Mesendoderm (in vitro differentiated cells): ENCODE data around the gene IPO5.
A peak's percentile ranks its signal among the peaks of the same experiment; 100 is the strongest.

Experiments
- DNase-seq: peaks from one replicate; pipeline ENCODE4 v3.0.0; 2013
- H2AK5ac ChIP-seq: 2 replicates; pipeline ENCODE4 v1.6.1; 2013; ENCODE audit warnings: low read length, inconsistent platforms
- H2BK120ac ChIP-seq: 2 replicates; pipeline ENCODE4 v1.6.1; 2013; ENCODE audit warnings: low read depth, mild to moderate bottlenecking, low read length, moderate library complexity, mixed read lengths
- H2BK15ac ChIP-seq: replicated peaks from 2 replicates; pipeline ENCODE4 v1.6.1; 2013; ENCODE audit warnings: low read depth, mild to moderate bottlenecking, moderate library complexity
- H2BK5ac ChIP-seq: 2 replicates; pipeline ENCODE4 v1.6.1; 2013; ENCODE audit warnings: low read length, inconsistent platforms
- H3K18ac ChIP-seq: 2 replicates; pipeline ENCODE4 v1.6.1; 2013; ENCODE audit warnings: mild to moderate bottlenecking, low read length, mixed read lengths
- H3K23ac ChIP-seq: one replicate; pipeline ENCODE4 v1.6.1; 2013; ENCODE audit warnings: low read length
- H3K27ac ChIP-seq: 2 replicates; pipeline ENCODE4 v1.5.1; 2013; ENCODE audit warnings: low read depth, mild to moderate bottlenecking, inconsistent platforms, low read length, moderate library complexity
- H3K27me3 ChIP-seq: 2 replicates; pipeline ENCODE4 v1.6.1; 2013; ENCODE audit warnings: low read length, control low read depth, mild to moderate bottlenecking, inconsistent platforms; ENCODE audit not compliant: insufficient read depth, poor library complexity
- H3K36me3 ChIP-seq: 2 replicates; pipeline ENCODE4 v1.6.1; 2013; ENCODE audit warnings: low read length, inconsistent platforms; ENCODE audit not compliant: control insufficient read depth, insufficient read depth
- H3K4ac ChIP-seq: one replicate; pipeline ENCODE4 v1.6.1; 2013; ENCODE audit warnings: low read depth, mild to moderate bottlenecking, low read length, moderate library complexity
- H3K4me1 ChIP-seq: 2 replicates; pipeline ENCODE4 v1.6.1; 2013; ENCODE audit warnings: low read depth, low read length, inconsistent platforms; ENCODE audit not compliant: control insufficient read depth
- H3K4me2 ChIP-seq: 2 replicates; pipeline ENCODE4 v1.6.1; 2013; ENCODE audit warnings: low read length
- H3K4me3 ChIP-seq: 2 replicates; pipeline ENCODE4 v1.5.1; 2013; ENCODE audit warnings: mild to moderate bottlenecking, low read length
- H3K56ac ChIP-seq: one replicate; pipeline ENCODE4 v1.6.1; 2013; ENCODE audit warnings: low read length
- H3K79me1 ChIP-seq: 2 replicates; pipeline ENCODE4 v1.6.1; 2013; ENCODE audit warnings: low read length, inconsistent platforms
- H3K79me2 ChIP-seq: 2 replicates; pipeline ENCODE4 v1.6.1; 2013; ENCODE audit warnings: mild to moderate bottlenecking, low read length; ENCODE audit not compliant: control insufficient read depth, insufficient read depth
- H3K9ac ChIP-seq: 2 replicates; pipeline ENCODE4 v1.6.1; 2013; ENCODE audit warnings: low read length, inconsistent platforms
- H4K5ac ChIP-seq: one replicate; pipeline ENCODE4 v1.6.1; 2013; ENCODE audit warnings: low read length
- H4K8ac ChIP-seq: one replicate; pipeline ENCODE4 v1.6.1; 2013; ENCODE audit warnings: low read depth, mild to moderate bottlenecking, control low read depth, low read length, moderate library complexity
- WGBS: extraction: QIAGEN DNeasy Blood & Tissue Kit; methylation state at CpG from one replicate; pipeline ENCODE4 v1.1.7; 2013; ENCODE audit warnings: low lambda C conversion rate, missing lambda C conversion rate; ENCODE audit not compliant: insufficient coverage; ENCODE audit errors: extremely low coverage; 5-methylcytosine and 5-hydroxymethylcytosine counted together

The IPO5 gene

GRCh38 chr13:97933776-97934175, 19.7 kb upstream of the IPO5 start:
- no peaks in the 10 kb centered on the region for H3K4me1 ChIP-seq
- H3K36me3 ChIP-seq: no peaks in the 10 kb centered on the region
- H3K56ac ChIP-seq: no peak overlapping the region
- H4K5ac ChIP-seq: no peak overlapping the region
- no peaks in the 10 kb centered on the region for H3K79me2 ChIP-seq
- no peak overlapping the region for H3K4me3 ChIP-seq
- H2BK120ac ChIP-seq: no peak overlapping the region
- no peaks in the 10 kb centered on the region for H3K27me3 ChIP-seq
- no peak overlapping the region for H3K18ac ChIP-seq
- no peak overlapping the region for H3K4ac ChIP-seq
- H3K27ac ChIP-seq: no peak overlapping the region
- no peak overlapping the region for H4K8ac ChIP-seq
- no peak overlapping the region for H3K4me2 ChIP-seq
- no peak overlapping the region for H2BK15ac ChIP-seq
- no peak overlapping the region for H3K23ac ChIP-seq
- no peaks in the 10 kb centered on the region for H3K79me1 ChIP-seq
- H3K9ac ChIP-seq: no peak overlapping the region
- DNase-seq: no peak
- H2BK5ac ChIP-seq: no peak overlapping the region
- no peak overlapping the region for H2AK5ac ChIP-seq

GRCh38 chr13:97934590-97934989, 18.9 kb upstream of the IPO5 start:
- Histone ChIP-seq H3K27me3 (no peaks in the 10 kb centered on the region), H3K23ac (no peak overlapping the region), H3K36me3 (no peaks in the 10 kb centered on the region), H3K79me1 (no peaks in the 10 kb centered on the region), H3K4ac (no peak overlapping the region), H2AK5ac (no peak overlapping the region), H3K79me2 (no peaks in the 10 kb centered on the region), H3K4me1 (no peaks in the 10 kb centered on the region), H3K9ac (no peak overlapping the region), H3K56ac (no peak overlapping the region), H3K18ac (no peak overlapping the region), H2BK120ac (no peak overlapping the region), H2BK15ac (no peak overlapping the region), H3K27ac (no peak overlapping the region), H4K8ac (no peak overlapping the region), H3K4me3 (no peak overlapping the region), H2BK5ac (no peak overlapping the region), H4K5ac (no peak overlapping the region), H3K4me2 (no peak overlapping the region)
- no CpG with 5 or more reads among the region's 5 CpGs for WGBS
- DNase-seq: peak; percentile 72

GRCh38 chr13:97935071-97935470, 18.4 kb upstream of the IPO5 start:
- WGBS: no CpG with 5 or more reads among the region's 2 CpGs
- H3K56ac ChIP-seq: no peak overlapping the region
- no peak overlapping the region for H2BK120ac ChIP-seq
- H2BK5ac ChIP-seq: no peak overlapping the region
- H3K79me1 ChIP-seq: no peaks in the 10 kb centered on the region
- H3K27me3 ChIP-seq: no peaks in the 10 kb centered on the region
- H3K23ac ChIP-seq: no peak overlapping the region
- DNase-seq: no peak
- no peak overlapping the region for H3K27ac ChIP-seq
- no peak overlapping the region for H3K4me2 ChIP-seq
- no peak overlapping the region for H3K4ac ChIP-seq
- no peaks in the 10 kb centered on the region for H3K79me2 ChIP-seq
- H2BK15ac ChIP-seq: no peak overlapping the region
- no peak overlapping the region for H4K8ac ChIP-seq
- H3K4me1 ChIP-seq: no peaks in the 10 kb centered on the region
- no peaks in the 10 kb centered on the region for H3K36me3 ChIP-seq
- H3K9ac ChIP-seq: no peak overlapping the region
- no peak overlapping the region for H3K4me3 ChIP-seq
- H3K18ac ChIP-seq: no peak overlapping the region
- no peak overlapping the region for H2AK5ac ChIP-seq
- no peak overlapping the region for H4K5ac ChIP-seq

- H3K23ac ChIP-seq: no peak overlapping the region
- H2BK120ac ChIP-seq: no peak overlapping the region
- H2BK15ac ChIP-seq: no peak overlapping the region
- no peak overlapping the region for H2BK5ac ChIP-seq
- no peaks in the 10 kb centered on the region for H3K79me1 ChIP-seq
- H4K8ac ChIP-seq: no peak overlapping the region
- no peaks in the 10 kb centered on the region for H3K79me2 ChIP-seq
- H3K4me3 ChIP-seq: no peak overlapping the region
- H3K27me3 ChIP-seq: no peaks in the 10 kb centered on the region
- WGBS: no CpG with 5 or more reads among the region's 3 CpGs
- H3K9ac ChIP-seq: no peak overlapping the region
- no peak overlapping the region for H3K18ac ChIP-seq
- no peaks in the 10 kb centered on the region for H3K4me1 ChIP-seq
- H4K5ac ChIP-seq: no peak overlapping the region
- H3K36me3 ChIP-seq: no peaks in the 10 kb centered on the region
- H2AK5ac ChIP-seq: no peak overlapping the region
- no peak overlapping the region for H3K56ac ChIP-seq
- no peak overlapping the region for H3K27ac ChIP-seq
- no peak overlapping the region for H3K4me2 ChIP-seq
- DNase-seq: no peak
- H3K4ac ChIP-seq: no peak overlapping the region
These were observed 17.4 kb upstream of the IPO5 start for GRCh38 chr13:97936036-97936435.

GRCh38 chr13:97938706-97939475, 14.6 kb upstream of the IPO5 start:
- no peak overlapping the region for H3K4me2 ChIP-seq
- H3K4ac ChIP-seq: no peak overlapping the region
- H2AK5ac ChIP-seq: no peak overlapping the region
- H4K5ac ChIP-seq: no peak overlapping the region
- no peak overlapping the region for H2BK5ac ChIP-seq
- no peak for DNase-seq
- no peaks in the 10 kb centered on the region for H3K79me1 ChIP-seq
- no peak overlapping the region for H2BK15ac ChIP-seq
- no peak overlapping the region for H3K56ac ChIP-seq
- H3K4me1 ChIP-seq: no peaks in the 10 kb centered on the region
- no peak overlapping the region for H3K4me3 ChIP-seq
- H3K36me3 ChIP-seq: no peaks in the 10 kb centered on the region
- no peaks in the 10 kb centered on the region for H3K79me2 ChIP-seq
- no peaks in the 10 kb centered on the region for H3K27me3 ChIP-seq
- H3K27ac ChIP-seq: no peak overlapping the region
- no CpG with 5 or more reads among the region's 6 CpGs for WGBS
- no peak overlapping the region for H3K23ac ChIP-seq
- no peak overlapping the region for H4K8ac ChIP-seq
- no peak overlapping the region for H3K18ac ChIP-seq
- H3K9ac ChIP-seq: no peak overlapping the region
- H2BK120ac ChIP-seq: no peak overlapping the region

GRCh38 chr13:97944396-97945029, 9.0 kb upstream of the IPO5 start:
- no peak overlapping the region for H3K9ac ChIP-seq
- H3K4me3 ChIP-seq: no peak overlapping the region
- WGBS: no CpG with 5 or more reads among the region's 5 CpGs
- no peak overlapping the region for H3K4me2 ChIP-seq
- H3K79me1 ChIP-seq: no peaks in the 10 kb centered on the region
- H4K5ac ChIP-seq: no peak overlapping the region
- no peaks in the 10 kb centered on the region for H3K36me3 ChIP-seq
- H3K4ac ChIP-seq: no peak overlapping the region
- H4K8ac ChIP-seq: no peak overlapping the region
- H3K4me1 ChIP-seq: no peaks in the 10 kb centered on the region
- H2BK120ac ChIP-seq: no peak overlapping the region
- H3K27ac ChIP-seq: no peak overlapping the region
- no peak overlapping the region for H3K56ac ChIP-seq
- H2BK15ac ChIP-seq: no peak overlapping the region
- H3K27me3 ChIP-seq: no peaks in the 10 kb centered on the region
- no peak overlapping the region for H2AK5ac ChIP-seq
- H2BK5ac ChIP-seq: no peak overlapping the region
- DNase-seq: no peak
- no peaks in the 10 kb centered on the region for H3K79me2 ChIP-seq
- no peak overlapping the region for H3K23ac ChIP-seq
- H3K18ac ChIP-seq: no peak overlapping the region
